NOMO-1 (cell line): ENCODE data around the gene F2.
"Not testable (repeated sequence)": the region's sequence is repeated elsewhere in the genome, so short reads cannot be mapped to it uniquely, and the experiment has no call there.

Experiments used
- DNase-seq, 2 experiments: peaks; one replicate each; lab custom pipeline; 2025; ENCODE audit not compliant: unreplicated experiment in 2 of 2; lab: John Stamatoyannopoulos, UW

Gene F2

GRCh38 chr11:46711303-46711702, 7.7 kb upstream of the F2 start:
- no peak for DNase-seq

DNA sequence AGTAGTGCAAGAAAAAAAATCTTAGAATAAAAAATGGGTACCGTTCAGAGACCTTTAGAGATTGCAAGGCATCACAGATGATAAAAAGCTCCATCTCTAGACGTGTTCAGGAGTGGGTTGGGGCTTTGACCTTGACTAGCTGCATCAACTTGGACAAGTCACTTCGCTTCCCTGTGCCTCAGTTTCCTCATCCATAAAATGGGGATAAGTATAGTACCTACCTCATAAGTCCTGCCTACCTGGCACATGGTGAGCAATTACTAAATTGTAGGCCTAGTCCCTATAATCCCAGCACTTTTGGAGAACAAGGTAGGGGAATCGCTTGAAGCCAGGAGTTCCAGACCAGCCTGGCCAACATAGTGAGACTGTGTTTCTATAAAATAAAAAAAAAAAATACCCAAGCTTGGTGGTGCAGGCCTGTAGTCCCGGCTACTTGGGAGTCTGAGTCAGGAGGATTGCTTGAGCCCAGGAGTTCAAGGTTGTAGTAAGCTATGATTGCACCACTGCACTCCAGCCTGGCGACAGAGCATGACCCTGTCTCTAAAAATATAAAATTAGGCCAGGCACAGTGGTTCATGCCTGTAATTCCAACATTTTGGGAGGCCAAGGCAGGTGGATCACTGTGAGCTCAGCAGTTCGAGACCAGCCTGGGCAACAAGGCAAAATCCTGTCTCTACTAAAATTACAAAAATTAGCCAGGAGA, 6.0 kb upstream of the F2 start:
- DNase-seq: no peak

DNA sequence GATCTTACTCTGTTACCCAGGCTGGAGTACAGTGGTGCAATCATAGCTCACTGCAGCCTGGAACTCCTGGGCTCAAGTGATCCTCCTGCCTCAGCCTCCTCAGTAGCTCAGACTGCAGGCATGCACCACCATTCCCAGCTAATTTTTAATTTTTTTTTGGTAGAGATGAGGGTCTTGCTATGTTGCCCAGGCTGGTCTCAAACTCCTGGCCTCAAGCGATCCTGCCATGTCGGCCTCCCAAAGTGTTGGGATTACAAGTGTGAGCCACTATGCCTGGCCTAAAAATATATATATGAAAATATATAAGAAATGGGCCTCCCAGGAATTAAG, 1.2 kb upstream of the F2 start:
- DNase-seq: not testable (repeated sequence)

DNA sequence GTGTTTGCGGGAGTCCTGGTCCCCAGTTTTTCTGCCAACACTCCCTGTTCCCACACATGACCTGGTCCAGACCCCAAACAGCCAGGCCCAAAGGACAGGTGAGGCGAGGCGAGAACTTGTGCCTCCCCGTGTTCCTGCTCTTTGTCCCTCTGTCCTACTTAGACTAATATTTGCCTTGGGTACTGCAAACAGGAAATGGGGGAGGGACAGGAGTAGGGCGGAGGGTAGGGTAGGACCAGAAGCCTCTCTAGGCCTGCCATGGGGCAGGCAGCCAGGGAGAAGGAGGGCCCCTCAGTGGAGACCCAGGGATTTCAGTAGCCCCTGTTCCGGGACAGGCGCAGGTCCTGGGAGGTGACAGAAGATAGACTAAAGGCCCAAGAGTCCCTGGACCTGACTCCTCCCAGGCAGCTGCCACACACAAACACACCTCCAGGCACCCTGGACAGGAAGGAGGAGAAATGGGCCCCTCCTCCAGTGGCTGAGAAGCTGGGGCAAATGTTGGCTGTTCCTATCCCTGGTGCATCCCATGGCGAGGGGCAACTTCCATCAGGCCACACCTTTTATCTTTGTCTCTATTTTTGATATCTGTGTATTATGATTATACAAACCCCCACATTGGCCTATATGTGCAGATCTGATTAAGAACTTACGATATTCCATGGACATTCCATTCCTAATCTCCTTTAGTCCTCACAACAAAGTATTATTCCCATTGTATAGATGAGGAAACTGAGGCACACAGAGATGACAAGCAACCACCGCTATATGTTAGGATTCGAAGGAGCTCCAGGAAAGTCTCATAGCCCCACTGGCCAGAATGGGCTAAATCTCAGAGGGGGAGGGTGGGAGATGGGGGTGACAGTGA, 626 bp upstream of the F2 start:
- no peak for DNase-seq

DNA sequence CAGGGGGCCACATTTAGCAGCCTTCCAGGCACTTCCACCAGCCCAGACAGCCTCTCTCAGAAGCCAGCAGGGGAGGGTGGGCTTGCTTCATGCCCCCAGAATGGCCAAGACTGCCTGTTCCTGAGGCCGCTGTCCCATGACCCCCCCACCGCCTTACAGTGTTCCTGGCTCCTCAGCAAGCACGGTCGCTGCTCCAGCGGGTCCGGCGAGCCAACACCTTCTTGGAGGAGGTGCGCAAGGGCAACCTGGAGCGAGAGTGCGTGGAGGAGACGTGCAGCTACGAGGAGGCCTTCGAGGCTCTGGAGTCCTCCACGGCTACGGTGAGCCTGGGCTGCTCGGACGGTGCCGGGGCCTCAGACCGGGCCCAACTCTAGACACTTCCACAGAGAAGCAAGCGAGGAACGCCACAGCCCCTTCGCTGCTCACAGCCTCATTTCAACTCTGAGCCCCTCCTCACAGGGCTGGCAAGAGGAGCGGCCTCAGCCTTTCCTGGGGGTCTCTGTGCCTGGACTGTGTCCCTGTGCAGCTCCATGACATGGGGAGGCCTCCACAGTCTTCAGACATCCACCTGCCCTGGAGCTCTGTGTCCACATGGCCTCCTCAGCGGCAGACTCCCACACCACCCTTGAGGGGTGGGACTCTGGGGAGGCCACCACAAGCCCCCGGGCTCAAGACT, 668 bp downstream of the F2 start:
- DNase-seq: no peak

DNA sequence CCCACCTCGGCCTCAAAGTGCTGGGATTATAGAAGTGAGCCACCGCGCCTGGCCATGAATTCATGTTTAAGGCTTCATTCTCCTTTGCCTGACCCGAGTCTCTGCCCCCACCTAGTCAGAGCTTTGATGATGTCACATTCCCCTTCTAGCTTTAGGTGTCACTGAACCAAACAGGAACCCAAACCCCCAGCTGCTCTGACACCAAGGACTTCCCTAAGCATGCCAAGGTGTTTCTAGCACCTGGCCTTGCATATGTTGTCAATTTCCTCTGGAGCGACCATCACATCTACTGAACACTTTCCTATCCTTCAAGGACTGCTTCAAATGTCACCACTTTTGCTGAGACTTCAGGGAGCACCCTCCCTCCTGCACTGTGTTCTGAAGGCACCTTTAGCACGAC, 2.3 kb downstream of the F2 start:
- DNase-seq: no peak

- DNase-seq: no peak
Measured at GRCh38 chr11:46722566-46723358, 3.7 kb downstream of the F2 start.

DNA sequence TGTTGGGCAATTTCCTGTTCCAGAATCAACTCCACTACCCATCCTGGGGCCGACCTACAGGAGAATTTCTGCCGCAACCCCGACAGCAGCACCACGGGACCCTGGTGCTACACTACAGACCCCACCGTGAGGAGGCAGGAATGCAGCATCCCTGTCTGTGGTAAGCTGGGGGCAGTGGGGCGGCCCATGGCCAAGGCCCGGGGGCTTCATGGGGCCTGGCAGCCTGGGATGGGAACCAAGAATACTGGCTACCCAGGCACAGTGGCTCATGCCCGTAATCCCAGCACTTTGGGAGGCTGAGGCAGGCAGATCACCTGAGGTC, 4.3 kb downstream of the F2 start:
- no peak for DNase-seq

GRCh38 chr11:46724088-46724487, 5.1 kb downstream of the F2 start:
- DNase-seq: no peak

DNA sequence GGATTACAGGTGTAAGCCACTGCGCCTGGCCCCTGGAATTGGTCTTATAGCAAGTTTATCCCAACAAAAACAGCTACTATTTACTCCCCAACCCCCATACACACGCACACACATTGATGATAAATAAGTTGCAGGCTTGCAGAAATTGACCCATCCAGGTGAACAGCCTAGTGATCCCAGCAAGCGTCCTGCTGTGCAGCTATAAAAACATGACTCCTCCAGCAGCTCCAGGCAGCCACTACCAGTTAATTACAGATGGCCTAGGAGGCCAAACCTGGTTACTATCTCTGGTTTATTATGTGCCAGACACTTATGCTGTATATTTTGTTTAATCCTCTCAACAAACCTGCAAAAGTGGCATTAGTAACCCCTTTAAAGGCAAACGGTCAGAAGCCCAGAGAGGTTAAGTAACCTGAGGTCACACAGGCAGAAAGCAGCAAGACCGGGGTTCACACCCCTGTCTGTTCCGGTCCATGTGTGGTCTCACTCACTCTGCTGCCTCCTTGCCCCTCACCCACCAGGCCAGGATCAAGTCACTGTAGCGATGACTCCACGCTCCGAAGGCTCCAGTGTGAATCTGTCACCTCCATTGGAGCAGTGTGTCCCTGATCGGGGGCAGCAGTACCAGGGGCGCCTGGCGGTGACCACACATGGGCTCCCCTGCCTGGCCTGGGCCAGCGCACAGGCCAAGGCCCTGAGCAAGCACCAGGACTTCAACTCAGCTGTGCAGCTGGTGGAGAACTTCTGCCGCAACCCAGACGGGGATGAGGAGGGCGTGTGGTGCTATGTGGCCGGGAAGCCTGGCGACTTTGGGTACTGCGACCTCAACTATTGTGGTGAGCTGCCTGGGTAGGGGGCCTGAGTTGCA, 6.6 kb downstream of the F2 start:
- DNase-seq: no peak

DNA sequence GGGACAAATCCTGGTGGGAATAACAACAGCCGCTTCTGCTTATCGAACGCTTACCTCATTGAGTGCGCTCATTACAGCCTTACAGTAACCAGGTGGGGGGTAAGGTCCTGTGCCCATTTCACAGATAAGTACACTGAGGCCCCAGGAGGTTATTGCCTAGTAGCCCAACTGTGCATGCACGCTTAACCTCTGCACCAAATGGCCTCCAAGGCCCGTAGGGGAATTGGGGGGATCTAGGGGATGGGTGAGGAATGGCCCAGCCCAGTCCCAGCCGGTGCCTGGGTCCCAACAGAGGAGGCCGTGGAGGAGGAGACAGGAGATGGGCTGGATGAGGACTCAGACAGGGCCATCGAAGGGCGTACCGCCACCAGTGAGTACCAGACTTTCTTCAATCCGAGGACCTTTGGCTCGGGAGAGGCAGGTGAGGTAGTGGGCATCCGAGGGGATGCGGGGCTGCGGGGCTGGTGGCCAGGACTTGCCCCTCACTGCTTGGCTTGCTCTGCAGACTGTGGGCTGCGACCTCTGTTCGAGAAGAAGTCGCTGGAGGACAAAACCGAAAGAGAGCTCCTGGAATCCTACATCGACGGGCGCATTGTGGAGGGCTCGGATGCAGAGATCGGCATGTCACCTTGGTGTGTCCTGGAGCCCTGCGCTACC, 7.3 kb downstream of the F2 start:
- DNase-seq: no peak

GRCh38 chr11:46727952-46728658, 9.1 kb downstream of the F2 start:
- DNase-seq: no peak

DNA sequence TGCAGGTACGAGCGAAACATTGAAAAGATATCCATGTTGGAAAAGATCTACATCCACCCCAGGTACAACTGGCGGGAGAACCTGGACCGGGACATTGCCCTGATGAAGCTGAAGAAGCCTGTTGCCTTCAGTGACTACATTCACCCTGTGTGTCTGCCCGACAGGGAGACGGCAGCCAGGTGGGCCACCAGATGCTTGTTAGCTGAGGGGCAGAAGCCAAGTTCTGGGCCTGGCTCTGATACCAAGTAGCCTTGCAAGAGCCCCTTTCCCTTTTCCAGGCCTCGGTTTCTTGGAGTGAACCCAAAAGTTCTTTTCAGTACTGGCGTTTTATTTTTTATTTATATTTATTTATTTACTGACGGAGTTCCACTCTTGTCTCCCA, 9.6 kb downstream of the F2 start:
- DNase-seq: no peak

- DNase-seq: no peak
Measured at GRCh38 chr11:46729110-46730027, 10.4 kb downstream of the F2 start.

DNA sequence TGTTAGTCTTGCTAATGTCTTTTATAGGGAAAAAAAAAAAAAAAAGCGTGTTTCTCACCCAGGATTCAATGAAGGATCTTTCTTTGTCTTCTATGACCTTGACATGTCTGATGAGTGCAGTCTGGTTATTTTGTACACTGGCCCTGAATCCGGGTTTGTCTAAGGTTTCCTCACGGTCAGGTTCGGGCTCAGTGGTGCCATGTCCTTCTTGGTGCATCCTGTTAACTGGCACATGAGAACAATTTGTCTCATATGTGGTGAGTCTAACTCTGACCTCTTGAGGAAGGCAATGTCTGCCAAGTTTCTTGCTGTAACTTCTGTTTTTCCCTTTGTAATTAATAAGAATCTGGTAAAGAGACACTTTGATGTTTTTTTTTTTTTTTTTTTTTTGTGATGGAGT, 12.5 kb downstream of the F2 start:
- no peak for DNase-seq

DNA sequence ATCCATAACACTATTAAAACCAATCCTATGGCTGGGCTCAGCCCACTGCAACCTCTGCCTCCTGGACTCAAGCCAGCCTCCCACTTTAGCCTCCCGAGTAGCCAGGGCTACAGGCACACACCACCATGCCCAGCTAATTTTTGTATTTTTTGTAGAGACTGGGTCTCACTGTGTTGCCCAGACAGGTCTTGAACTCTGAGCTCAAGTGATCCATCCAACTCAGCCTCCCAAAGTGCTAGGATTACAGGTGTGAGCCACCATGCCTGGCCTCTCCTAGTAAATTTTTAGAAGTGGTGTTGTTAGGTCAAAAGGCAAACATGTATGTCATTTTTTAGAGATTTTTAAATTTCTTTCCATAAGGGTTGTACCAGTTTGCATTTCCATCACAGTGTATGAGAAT, 14.2 kb downstream of the F2 start:
- DNase-seq: no peak

DNA sequence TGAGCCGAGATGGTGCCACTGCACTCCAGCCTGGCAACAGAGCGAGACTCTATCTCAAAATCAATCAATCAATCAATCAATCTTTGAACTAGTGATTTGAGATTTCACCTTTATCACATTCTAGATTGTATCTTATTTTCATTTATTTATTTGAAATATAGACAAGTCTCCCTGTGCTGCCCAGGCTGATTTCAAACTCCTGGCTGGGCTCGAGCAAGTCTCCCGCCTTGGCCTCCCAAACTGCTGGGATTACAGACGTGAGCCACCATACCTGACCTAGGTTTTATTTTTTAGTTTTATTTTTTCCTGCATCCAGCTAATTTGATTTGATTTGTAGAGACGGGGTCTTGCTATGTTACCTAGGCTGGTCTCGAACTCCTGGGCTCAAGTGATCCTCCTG, 17.1 kb downstream of the F2 start:
- DNase-seq: no peak

DNA sequence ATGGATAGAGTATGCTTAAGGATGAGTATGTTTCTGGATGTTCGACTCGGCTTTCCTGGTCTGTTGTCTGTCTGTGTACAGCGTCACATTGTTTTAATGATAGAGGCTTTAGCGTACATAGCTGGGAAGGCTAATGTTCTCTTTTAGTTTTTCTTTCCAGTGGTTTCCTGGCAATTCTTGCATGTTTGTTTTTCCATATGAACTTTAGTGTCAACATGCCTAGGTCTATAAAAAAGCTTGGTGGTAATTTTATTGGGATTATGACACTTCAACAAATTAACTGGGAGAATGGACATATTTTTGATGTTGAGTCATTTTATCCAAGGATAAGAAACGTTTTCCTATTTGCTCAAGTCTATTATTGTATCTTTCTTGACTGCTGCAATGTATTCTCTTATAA, 17.6 kb downstream of the F2 start:
- DNase-seq: no peak
